ENCODE data around the gene RAB40B.
A peak's percentile ranks its signal among the peaks of the same experiment; 100 is the strongest.
"Not testable (repeated sequence)": the region's sequence is repeated elsewhere in the genome, so short reads cannot be mapped to it uniquely, and the experiment has no call there.

RAB40B gene

GRCh38 chr17:82698065-82698973 is at the start of gene RAB40B:
Gene RAB40B (minus strand): TSS chr17:82698698. CDS start chr17:82698596, 102 bp downstream.
- peak within 1 kb of the TSS; percentile 95 for H3K4me2 ChIP-seq (ENCODE audit: low read depth, low read length)
- no peak within 1 kb of the TSS for H3K27ac ChIP-seq (ENCODE audit: low read length)

GRCh38 chr17:82745524-82745923 is 47.0 kb upstream of the RAB40B start:
- no peak for DNase-seq
- H3F3A ChIP-seq (ENCODE audit: insufficient read depth, low read length): peaks cover 8% of the 10 kb centered on the region; the same call in 1 of the 2 replicates
- H3K27me3 ChIP-seq (replicated peaks; ENCODE audit: insufficient read depth, low read length): no peaks in the 10 kb centered on the region
- no peaks in the 10 kb centered on the region for H3K36me3 ChIP-seq (replicated peaks; ENCODE audit: insufficient read depth, low read length)
- H3K79me2 ChIP-seq (ENCODE audit: low read length): no peaks in the 10 kb centered on the region
- H4K20me1 ChIP-seq (ENCODE audit: insufficient read depth, low read length): no peaks in the 10 kb centered on the region
- no peak overlapping the region for H3K4me2 ChIP-seq (ENCODE audit: low read depth, low read length)
- no peaks in the 10 kb centered on the region for H3K4me1 ChIP-seq (ENCODE audit: low read length)
- H3K4me3 ChIP-seq (ENCODE audit: low read length): no peak overlapping the region
- H3K9ac ChIP-seq (ENCODE audit: low read length): no peak overlapping the region
- no peak overlapping the region for H2AFZ ChIP-seq (ENCODE audit: low read length)
- no peak overlapping the region for H3K27ac ChIP-seq (ENCODE audit: low read length)
- H3K9me2 ChIP-seq (replicated peaks; ENCODE audit: insufficient read depth, low read length): no peaks in the 10 kb centered on the region
- H3K9me3 ChIP-seq (replicated peaks; ENCODE audit: insufficient read depth, low read length): no peaks in the 10 kb centered on the region
- TF ChIP-seq CTCF (IDR thresholded peaks at IDR 0.05; ENCODE audit: low read length) (no peak), EZH2phosphoT487 (IDR thresholded peaks at IDR 0.05; ENCODE audit: low read length) (no peak), EZH2 (optimal IDR thresholded peaks at IDR 0.05; ENCODE audit: low read depth, low read length) (no peak)

More at GRCh38 chr17:82698065-82698973, at the start of gene RAB40B:
- H2AFZ ChIP-seq (ENCODE audit: low read length): peak within 1 kb of the TSS; percentile 89
- peaks cover 4% of the 10 kb centered on the region; the same call in 1 of the 2 replicates for H3K4me1 ChIP-seq (ENCODE audit: low read length)
- H3K79me2 ChIP-seq (ENCODE audit: low read length): peaks cover 9% of the 10 kb centered on the region; the same call in 1 of the 2 replicates
- peak; percentile 98 for DNase-seq
- H3K9me2 ChIP-seq (replicated peaks; ENCODE audit: insufficient read depth, low read length): no peaks in the 10 kb centered on the region
- no peaks in the 10 kb centered on the region for H3F3A ChIP-seq (ENCODE audit: insufficient read depth, low read length)
- H3K27me3 ChIP-seq (replicated peaks; ENCODE audit: insufficient read depth, low read length): no peaks in the 10 kb centered on the region
- no peaks in the 10 kb centered on the region for H4K20me1 ChIP-seq (ENCODE audit: insufficient read depth, low read length)
- H3K9ac ChIP-seq (ENCODE audit: low read length): peak within 1 kb of the TSS; percentile 45; the same call in 1 of the 2 replicates
- TF ChIP-seq CTCF (IDR thresholded peaks at IDR 0.05; ENCODE audit: low read length) (no peak), EZH2 (optimal IDR thresholded peaks at IDR 0.05; ENCODE audit: low read depth, low read length) (no peak), EZH2phosphoT487 (IDR thresholded peaks at IDR 0.05; ENCODE audit: low read length) (no peak)
- no peaks in the 10 kb centered on the region for H3K36me3 ChIP-seq (replicated peaks; ENCODE audit: insufficient read depth, low read length)
- no peaks in the 10 kb centered on the region for H3K9me3 ChIP-seq (replicated peaks; ENCODE audit: insufficient read depth, low read length)
- H3K4me3 ChIP-seq (ENCODE audit: low read length): peak within 1 kb of the TSS; percentile 80

GRCh38 chr17:82744736-82745135 is 46.2 kb upstream of the RAB40B start:
- not testable (repeated sequence) for H3K4me2 ChIP-seq (ENCODE audit: low read depth, low read length); H3K27ac ChIP-seq (ENCODE audit: low read length); H3K27me3 ChIP-seq (replicated peaks; ENCODE audit: insufficient read depth, low read length); H3K36me3 ChIP-seq (replicated peaks; ENCODE audit: insufficient read depth, low read length); H3K79me2 ChIP-seq (ENCODE audit: low read length); H3K9me2 ChIP-seq (replicated peaks; ENCODE audit: insufficient read depth, low read length); H3K4me3 ChIP-seq (ENCODE audit: low read length); H3F3A ChIP-seq (ENCODE audit: insufficient read depth, low read length); H3K9me3 ChIP-seq (replicated peaks; ENCODE audit: insufficient read depth, low read length); DNase-seq; H3K9ac ChIP-seq (ENCODE audit: low read length); H3K4me1 ChIP-seq (ENCODE audit: low read length); H2AFZ ChIP-seq (ENCODE audit: low read length); H4K20me1 ChIP-seq (ENCODE audit: insufficient read depth, low read length)
